ENCODE measurements around the gene TIAM2. TPM values are rescaled to one million over a fixed set of nuclear protein-coding genes. Genes with fewer than 3 reads are reported as not detected.

The TIAM2 gene
- total RNA-seq, 1 donor from 2014 or later: 36.8 TPM

DNA sequence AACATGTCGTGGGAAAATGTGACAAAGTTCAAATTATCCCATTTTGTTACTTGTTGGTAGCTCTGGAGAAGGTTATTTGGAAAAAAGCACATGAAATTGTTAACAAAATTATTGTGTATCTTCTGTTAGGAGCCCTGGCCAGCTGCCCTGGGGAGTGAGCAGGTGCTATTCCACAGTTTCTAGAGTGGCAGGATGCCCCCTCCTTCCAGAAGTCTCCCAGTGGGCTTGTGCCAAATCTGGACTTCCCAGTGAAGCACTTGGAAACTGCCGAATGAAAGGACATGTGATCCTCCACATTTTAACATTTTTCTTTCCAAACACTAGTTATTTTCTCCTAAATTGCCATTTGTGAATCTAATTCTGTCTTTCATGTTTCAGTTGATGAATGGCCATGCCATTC, 201.8 kb downstream of the TIAM2 start:
- Mint-ChIP-seq H3K36me3 (ENCODE audit: low read depth) (peaks cover 20% of the 10 kb centered on the region), H3K4me1 (peaks cover 16% of the 10 kb centered on the region), H3K27ac (ENCODE audit: unreplicated experiment) (no peak overlapping the region), H3K4me3 (no peak overlapping the region), H3K9me3 (peaks cover 15% of the 10 kb centered on the region), H3K27me3 (ENCODE audit: low read depth) (no peaks in the 10 kb centered on the region)
- TF ChIP-seq, protein P1, sequence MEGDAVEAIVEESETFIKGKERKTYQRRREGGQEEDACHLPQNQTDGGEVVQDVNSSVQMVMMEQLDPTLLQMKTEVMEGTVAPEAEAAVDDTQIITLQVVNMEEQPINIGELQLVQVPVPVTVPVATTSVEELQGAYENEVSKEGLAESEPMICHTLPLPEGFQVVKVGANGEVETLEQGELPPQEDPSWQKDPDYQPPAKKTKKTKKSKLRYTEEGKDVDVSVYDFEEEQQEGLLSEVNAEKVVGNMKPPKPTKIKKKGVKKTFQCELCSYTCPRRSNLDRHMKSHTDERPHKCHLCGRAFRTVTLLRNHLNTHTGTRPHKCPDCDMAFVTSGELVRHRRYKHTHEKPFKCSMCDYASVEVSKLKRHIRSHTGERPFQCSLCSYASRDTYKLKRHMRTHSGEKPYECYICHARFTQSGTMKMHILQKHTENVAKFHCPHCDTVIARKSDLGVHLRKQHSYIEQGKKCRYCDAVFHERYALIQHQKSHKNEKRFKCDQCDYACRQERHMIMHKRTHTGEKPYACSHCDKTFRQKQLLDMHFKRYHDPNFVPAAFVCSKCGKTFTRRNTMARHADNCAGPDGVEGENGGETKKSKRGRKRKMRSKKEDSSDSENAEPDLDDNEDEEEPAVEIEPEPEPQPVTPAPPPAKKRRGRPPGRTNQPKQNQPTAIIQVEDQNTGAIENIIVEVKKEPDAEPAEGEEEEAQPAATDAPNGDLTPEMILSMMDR (conservative IDR thresholded peaks at IDR 0.05): no peak
- no peak for DNase-seq (ENCODE audit: low read depth, low spot score)

DNA sequence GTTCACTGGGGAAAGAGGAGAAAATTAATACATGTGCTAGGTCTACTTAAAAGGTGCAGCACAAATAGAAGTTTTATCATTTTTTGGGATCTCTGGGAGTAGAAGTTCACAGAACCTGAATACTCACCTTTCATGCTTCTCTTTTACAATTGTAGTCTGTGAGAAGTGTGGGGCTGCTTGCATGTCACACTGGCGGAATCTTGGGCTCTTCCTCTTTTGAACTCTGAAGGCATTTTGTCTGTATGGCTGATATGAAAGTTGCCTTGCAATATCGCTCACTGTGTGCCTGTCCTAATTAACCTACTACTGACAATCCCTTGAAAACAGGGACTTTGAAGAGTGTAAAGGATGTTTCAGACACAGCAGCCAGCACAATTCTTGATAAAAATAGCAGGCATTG, 202.8 kb downstream of the TIAM2 start:
- H3K4me3 Mint-ChIP-seq: no peak overlapping the region
- H3K36me3 Mint-ChIP-seq (ENCODE audit: low read depth): peaks cover 19% of the 10 kb centered on the region
- TF ChIP-seq, protein P1 (conservative IDR thresholded peaks at IDR 0.05): no peak
- no peaks in the 10 kb centered on the region for H3K27me3 Mint-ChIP-seq (ENCODE audit: low read depth)
- H3K4me1 Mint-ChIP-seq: peaks cover 16% of the 10 kb centered on the region
- no peak overlapping the region for H3K27ac Mint-ChIP-seq (ENCODE audit: unreplicated experiment)
- DNase-seq (ENCODE audit: low read depth, low spot score): no peak
- peaks cover 15% of the 10 kb centered on the region for H3K9me3 Mint-ChIP-seq

DNA sequence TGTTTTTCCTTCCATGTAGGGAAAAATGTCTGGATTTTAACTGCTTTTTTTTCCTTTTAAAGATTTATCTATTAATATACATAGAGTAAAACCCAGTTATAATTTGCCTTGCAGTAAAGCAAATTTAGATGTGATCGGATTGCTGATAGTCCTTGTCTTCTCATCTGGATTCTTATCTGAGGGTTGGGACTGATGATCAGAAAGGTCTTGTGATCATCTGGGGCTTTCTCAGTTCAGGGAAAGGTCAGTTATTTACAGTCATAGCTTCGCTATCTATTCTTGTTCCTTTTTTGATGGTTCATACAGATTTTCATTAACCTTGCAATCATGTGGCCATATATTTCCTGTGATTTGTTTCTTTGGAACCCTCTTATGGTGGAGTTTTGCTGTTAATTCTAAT, 204.9 kb downstream of the TIAM2 start:
- H3K36me3 Mint-ChIP-seq (ENCODE audit: low read depth): peaks cover 14% of the 10 kb centered on the region
- peaks cover 10% of the 10 kb centered on the region for H3K9me3 Mint-ChIP-seq
- H3K4me1 Mint-ChIP-seq: peaks cover 16% of the 10 kb centered on the region
- TF ChIP-seq, protein P1 (conservative IDR thresholded peaks at IDR 0.05): no peak
- no peak overlapping the region for H3K27ac Mint-ChIP-seq (ENCODE audit: unreplicated experiment)
- no peaks in the 10 kb centered on the region for H3K27me3 Mint-ChIP-seq (ENCODE audit: low read depth)
- no peak overlapping the region for H3K4me3 Mint-ChIP-seq
- no peak for DNase-seq (ENCODE audit: low read depth, low spot score)

DNA sequence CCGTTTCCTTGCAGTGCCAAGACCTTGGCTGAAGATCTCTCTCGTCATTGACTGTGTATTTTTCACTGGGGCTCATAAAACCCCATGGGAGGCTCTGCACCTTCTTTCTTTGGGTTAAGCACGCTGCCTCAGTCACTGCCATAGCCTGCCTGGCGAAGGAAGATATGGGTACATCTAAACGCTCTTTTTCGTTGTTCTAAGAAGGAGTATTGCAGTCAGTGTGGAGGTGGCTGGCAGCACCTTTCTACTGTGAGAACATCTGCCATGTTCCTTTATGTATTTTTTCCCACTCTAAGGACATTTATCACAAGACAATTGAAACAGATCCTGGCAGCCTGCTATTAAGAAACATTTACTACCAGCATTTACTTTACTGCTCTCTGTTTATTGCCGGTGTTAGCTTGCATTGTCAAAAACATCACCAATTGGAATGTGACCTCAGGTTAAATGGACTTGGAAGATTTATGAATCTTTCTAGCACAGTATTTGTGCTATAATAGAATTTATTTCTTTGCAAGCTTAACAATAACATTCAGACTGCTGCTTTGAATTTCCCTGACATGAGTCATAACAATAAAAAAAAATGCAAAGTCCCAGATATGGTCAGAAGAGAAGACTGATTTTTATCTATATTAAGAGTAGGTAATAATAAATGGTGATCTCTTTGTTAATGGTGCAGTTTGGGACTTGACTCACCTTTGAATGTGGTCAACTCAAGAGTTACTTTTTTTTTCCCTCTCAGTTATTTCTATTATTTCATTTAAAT, 206.5 kb downstream of the TIAM2 start:
- Mint-ChIP-seq H3K4me1 (peaks cover 10% of the 10 kb centered on the region), H3K36me3 (ENCODE audit: low read depth) (peaks cover 8% of the 10 kb centered on the region), H3K27me3 (ENCODE audit: low read depth) (no peaks in the 10 kb centered on the region), H3K9me3 (peaks cover 5% of the 10 kb centered on the region), H3K4me3 (no peak overlapping the region), H3K27ac (ENCODE audit: unreplicated experiment) (no peak overlapping the region)
- TF ChIP-seq, protein P1 (conservative IDR thresholded peaks at IDR 0.05): no peak
- DNase-seq (ENCODE audit: low read depth, low spot score): no peak

DNA sequence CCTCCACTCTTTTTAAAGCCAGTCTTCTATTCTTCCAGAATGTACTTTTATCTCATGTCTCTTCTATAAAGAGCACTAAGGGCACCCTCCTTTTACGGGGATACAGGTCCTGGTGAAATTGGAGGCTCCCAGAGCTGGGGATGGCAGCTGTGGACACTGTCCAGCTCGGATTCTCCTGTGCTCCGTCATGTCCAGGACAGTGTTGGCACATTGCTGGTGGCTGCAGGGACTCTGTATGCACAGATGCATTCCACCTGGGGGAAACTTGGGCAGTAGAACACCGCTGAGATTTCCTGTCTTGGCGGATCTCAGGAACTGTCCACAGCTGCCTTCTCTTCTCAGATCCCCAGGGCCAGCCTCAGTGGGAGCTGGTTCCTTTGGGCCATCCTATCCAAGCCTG, 212.1 kb downstream of the TIAM2 start:
- no peak overlapping the region for H3K4me3 Mint-ChIP-seq
- H3K4me1 Mint-ChIP-seq: no peaks in the 10 kb centered on the region
- no peak overlapping the region for H3K27ac Mint-ChIP-seq (ENCODE audit: unreplicated experiment)
- no peaks in the 10 kb centered on the region for H3K9me3 Mint-ChIP-seq
- TF ChIP-seq, protein P1 (conservative IDR thresholded peaks at IDR 0.05): no peak
- DNase-seq (ENCODE audit: low read depth, low spot score): no peak
- no peaks in the 10 kb centered on the region for H3K27me3 Mint-ChIP-seq (ENCODE audit: low read depth)
- peaks cover 7% of the 10 kb centered on the region for H3K36me3 Mint-ChIP-seq (ENCODE audit: low read depth)

All from neural crest cell (in vitro differentiated cells).